HepG2 (cell line): ENCODE data around the gene ZFPL1.

Experiments used
- HNF4A ChIP-seq: sonication (generic); formaldehyde crosslinking; IDR thresholded peaks from 2 replicates; pipeline ENCODE4 v1.4.0; 2020; ENCODE audit warnings: missing genetic modification reagents
- IRF2 ChIP-seq: IDR thresholded peaks from 2 replicates; pipeline ENCODE4 v1.6.1; 2018; ENCODE audit warnings: missing genetic modification reagents, missing compliant biosample characterization
- JUN ChIP-seq: sonication (generic); formaldehyde crosslinking; IDR thresholded peaks from 2 replicates; pipeline ENCODE4 v1.4.0; 2020; ENCODE audit warnings: mild to moderate bottlenecking, missing genetic modification reagents
- JUND ChIP-seq: sonication (generic); formaldehyde crosslinking; IDR thresholded peaks from 2 replicates; pipeline ENCODE4 v1.8.0; 2022; ENCODE audit warnings: mild to moderate bottlenecking, missing genetic modification reagents
- REPIN1 ChIP-seq: sonication (generic); formaldehyde crosslinking; IDR thresholded peaks from 2 replicates; pipeline ENCODE4 v1.8.0; 2022; ENCODE audit warnings: missing genetic modification reagents, low read depth, mild to moderate bottlenecking, borderline replicate concordance
- SMARCC2 ChIP-seq: fragments of 450-650 bp; IDR thresholded peaks from 2 replicates; pipeline ENCODE4 v1.6.1; 2017; ENCODE audit warnings: antibody characterized with exemption, mild to moderate bottlenecking
- SUZ12 ChIP-seq: fragments of 150-350 bp; IDR thresholded peaks from 2 replicates; pipeline ENCODE4 v1.6.1; 2014; ENCODE audit warnings: low read depth, low read length
- TAF1 ChIP-seq: sonication (generic); formaldehyde crosslinking; IDR thresholded peaks from 2 replicates; pipeline ENCODE4 v1.4.0; 2020; ENCODE audit warnings: missing genetic modification reagents
- TF ChIP-seq, protein P1 (sequence below): sonication (generic); formaldehyde crosslinking; IDR thresholded peaks from 2 replicates; pipeline ENCODE4 v1.4.0; 2020; ENCODE audit warnings: missing genetic modification reagents
- TF ChIP-seq, protein P2 (sequence below): sonication (generic); formaldehyde crosslinking; IDR thresholded peaks from 2 replicates; pipeline ENCODE4 v1.5.0; 2020; ENCODE audit warnings: mild to moderate bottlenecking, missing genetic modification reagents, moderate library complexity
- TF ChIP-seq, protein P3 (sequence below): fragments of 450-650 bp; IDR thresholded peaks from 2 replicates; pipeline ENCODE4 v1.6.1; 2017

GRCh38 chr11:65059959-65060824, 23.8 kb upstream of the ZFPL1 start:
- no peak for TF ChIP-seq REPIN1 (CRISPR knock-in tag)
- no peak for TF ChIP-seq SUZ12
- no peak for TF ChIP-seq SMARCC2
- TF ChIP-seq, protein P1, sequence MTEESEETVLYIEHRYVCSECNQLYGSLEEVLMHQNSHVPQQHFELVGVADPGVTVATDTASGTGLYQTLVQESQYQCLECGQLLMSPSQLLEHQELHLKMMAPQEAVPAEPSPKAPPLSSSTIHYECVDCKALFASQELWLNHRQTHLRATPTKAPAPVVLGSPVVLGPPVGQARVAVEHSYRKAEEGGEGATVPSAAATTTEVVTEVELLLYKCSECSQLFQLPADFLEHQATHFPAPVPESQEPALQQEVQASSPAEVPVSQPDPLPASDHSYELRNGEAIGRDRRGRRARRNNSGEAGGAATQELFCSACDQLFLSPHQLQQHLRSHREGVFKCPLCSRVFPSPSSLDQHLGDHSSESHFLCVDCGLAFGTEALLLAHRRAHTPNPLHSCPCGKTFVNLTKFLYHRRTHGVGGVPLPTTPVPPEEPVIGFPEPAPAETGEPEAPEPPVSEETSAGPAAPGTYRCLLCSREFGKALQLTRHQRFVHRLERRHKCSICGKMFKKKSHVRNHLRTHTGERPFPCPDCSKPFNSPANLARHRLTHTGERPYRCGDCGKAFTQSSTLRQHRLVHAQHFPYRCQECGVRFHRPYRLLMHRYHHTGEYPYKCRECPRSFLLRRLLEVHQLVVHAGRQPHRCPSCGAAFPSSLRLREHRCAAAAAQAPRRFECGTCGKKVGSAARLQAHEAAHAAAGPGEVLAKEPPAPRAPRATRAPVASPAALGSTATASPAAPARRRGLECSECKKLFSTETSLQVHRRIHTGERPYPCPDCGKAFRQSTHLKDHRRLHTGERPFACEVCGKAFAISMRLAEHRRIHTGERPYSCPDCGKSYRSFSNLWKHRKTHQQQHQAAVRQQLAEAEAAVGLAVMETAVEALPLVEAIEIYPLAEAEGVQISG, result no peak
- TF ChIP-seq JUN (CRISPR knock-in tag), result no peak
- TF ChIP-seq, protein P2, sequence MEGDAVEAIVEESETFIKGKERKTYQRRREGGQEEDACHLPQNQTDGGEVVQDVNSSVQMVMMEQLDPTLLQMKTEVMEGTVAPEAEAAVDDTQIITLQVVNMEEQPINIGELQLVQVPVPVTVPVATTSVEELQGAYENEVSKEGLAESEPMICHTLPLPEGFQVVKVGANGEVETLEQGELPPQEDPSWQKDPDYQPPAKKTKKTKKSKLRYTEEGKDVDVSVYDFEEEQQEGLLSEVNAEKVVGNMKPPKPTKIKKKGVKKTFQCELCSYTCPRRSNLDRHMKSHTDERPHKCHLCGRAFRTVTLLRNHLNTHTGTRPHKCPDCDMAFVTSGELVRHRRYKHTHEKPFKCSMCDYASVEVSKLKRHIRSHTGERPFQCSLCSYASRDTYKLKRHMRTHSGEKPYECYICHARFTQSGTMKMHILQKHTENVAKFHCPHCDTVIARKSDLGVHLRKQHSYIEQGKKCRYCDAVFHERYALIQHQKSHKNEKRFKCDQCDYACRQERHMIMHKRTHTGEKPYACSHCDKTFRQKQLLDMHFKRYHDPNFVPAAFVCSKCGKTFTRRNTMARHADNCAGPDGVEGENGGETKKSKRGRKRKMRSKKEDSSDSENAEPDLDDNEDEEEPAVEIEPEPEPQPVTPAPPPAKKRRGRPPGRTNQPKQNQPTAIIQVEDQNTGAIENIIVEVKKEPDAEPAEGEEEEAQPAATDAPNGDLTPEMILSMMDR (CRISPR knock-in tag), result no peak
- TF ChIP-seq, protein P3, sequence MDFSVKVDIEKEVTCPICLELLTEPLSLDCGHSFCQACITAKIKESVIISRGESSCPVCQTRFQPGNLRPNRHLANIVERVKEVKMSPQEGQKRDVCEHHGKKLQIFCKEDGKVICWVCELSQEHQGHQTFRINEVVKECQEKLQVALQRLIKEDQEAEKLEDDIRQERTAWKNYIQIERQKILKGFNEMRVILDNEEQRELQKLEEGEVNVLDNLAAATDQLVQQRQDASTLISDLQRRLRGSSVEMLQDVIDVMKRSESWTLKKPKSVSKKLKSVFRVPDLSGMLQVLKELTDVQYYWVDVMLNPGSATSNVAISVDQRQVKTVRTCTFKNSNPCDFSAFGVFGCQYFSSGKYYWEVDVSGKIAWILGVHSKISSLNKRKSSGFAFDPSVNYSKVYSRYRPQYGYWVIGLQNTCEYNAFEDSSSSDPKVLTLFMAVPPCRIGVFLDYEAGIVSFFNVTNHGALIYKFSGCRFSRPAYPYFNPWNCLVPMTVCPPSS, result no peak
- no peak for TF ChIP-seq IRF2 (CRISPR knock-in tag)
- no peak for TF ChIP-seq TAF1 (CRISPR knock-in tag)
- no peak for TF ChIP-seq JUND
- TF ChIP-seq HNF4A (CRISPR knock-in tag), result peak; percentile 23; the same call in 1 of the 2 replicates
